NB4 (cell line): ENCODE results near the gene PDE4D.

ENCODE experiments used
- CTCF ChIP-seq: IDR thresholded peaks from one replicate; pipeline ENCODE4 v1.5.1; 2012; ENCODE audit warnings: low read depth, low read length
- MAX ChIP-seq: IDR thresholded peaks from 2 replicates; pipeline ENCODE4 v1.6.1; 2011; ENCODE audit warnings: low read depth, low read length
- MYC ChIP-seq: IDR thresholded peaks from 2 replicates; pipeline ENCODE4 v1.6.1; 2011; ENCODE audit warnings: low read depth, low read length

- TF ChIP-seq CTCF: no peak
- TF ChIP-seq MYC: no peak
- no peak for TF ChIP-seq MAX
These were observed 620.6 kb downstream of the PDE4D start for GRCh38 chr5:59272809-59273427.
